Fibroblast of the conjunctiva (primary cell): ENCODE data around the gene PCSK6.
"Not testable (repeated sequence)": the region's sequence is repeated elsewhere in the genome, so short reads cannot be mapped to it uniquely, and the experiment has no call there.

Source experiments
- DNase-seq: peaks from one replicate; pipeline ENCODE4 v3.0.0-alpha.2; 2010; ENCODE audit warnings: low read depth

Gene PCSK6

DNA sequence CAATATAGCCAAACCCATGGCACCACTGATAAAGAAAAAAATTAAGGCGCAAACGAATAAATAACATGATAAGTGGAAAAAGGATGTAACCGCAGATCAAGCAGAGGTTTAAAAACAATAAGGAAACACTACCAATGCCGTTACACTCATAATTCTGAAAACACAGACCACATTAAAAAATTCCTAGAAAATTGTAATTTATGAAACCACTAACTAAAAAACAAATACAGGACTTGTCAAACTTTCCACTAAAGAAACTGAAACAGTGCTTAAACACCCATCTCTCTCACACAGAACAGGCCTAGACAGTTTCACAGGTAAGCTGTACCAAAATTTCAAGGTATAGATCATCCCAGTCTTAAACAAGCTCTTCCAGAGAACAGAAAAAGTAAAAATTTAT lies 28.4 kb downstream of the PCSK6 start:
- DNase-seq, result no peak

DNA sequence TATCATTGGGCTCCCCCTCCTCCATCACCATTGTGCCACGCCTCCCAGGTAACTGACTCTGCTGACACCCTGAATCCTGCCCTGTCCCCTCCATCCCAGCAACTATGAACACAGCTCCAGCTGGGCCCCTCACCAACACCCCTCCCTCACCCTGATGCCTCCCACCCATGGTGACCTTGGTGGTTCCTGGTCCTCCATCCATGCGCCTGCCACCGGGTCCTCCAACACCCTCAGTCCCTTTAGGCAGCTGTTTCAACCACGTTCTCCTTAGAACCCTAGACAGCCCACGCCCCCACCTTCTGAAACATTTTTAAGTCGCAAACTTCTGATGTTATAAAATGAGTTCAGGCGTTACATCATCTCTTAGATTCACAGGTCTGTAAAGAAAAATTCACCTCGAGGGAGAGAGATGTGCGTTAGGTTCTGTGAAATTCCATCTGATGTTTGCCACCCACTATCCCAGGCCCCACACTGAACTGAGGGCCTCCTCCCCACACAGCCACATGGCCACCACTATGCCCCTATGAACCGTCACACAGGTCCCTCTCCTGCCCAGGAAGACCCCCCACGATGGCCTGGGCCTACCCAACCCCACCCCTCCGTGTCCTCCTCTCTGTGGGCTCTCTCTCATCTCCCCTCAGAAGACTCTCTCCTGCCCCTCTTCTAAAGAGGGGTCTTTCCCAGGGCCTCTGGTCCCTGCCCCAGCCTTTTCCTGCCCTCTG lies 29.8 kb downstream of the PCSK6 start:
- DNase-seq, result no peak

- no peak for DNase-seq
Measured at GRCh38 chr15:101458908-101459578, 30.5 kb downstream of the PCSK6 start.

- no peak for DNase-seq
Measured at GRCh38 chr15:101458158-101458900, 31.2 kb downstream of the PCSK6 start.

DNA sequence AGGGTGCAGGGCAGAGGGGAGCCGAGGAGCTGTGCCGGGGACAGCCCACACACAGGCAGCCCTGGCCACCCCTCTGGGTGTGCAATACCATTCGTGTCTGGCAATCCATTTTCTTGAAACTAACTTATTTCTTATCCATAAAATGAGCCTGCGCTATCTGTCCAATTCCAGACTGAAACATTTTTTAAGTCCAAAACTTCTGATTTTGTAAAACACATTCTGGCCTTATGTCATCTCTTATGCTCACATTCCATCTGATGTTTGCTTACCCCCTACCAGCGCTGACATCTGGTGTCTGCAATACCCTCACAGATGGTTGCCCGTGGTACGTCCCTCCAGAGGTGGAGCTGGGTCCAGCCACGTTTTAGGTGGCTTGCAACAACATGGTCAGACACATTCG lies 31.8 kb downstream of the PCSK6 start:
- DNase-seq, result no peak

- no peak for DNase-seq
Measured at GRCh38 chr15:101456057-101456739, 33.3 kb downstream of the PCSK6 start.

DNA sequence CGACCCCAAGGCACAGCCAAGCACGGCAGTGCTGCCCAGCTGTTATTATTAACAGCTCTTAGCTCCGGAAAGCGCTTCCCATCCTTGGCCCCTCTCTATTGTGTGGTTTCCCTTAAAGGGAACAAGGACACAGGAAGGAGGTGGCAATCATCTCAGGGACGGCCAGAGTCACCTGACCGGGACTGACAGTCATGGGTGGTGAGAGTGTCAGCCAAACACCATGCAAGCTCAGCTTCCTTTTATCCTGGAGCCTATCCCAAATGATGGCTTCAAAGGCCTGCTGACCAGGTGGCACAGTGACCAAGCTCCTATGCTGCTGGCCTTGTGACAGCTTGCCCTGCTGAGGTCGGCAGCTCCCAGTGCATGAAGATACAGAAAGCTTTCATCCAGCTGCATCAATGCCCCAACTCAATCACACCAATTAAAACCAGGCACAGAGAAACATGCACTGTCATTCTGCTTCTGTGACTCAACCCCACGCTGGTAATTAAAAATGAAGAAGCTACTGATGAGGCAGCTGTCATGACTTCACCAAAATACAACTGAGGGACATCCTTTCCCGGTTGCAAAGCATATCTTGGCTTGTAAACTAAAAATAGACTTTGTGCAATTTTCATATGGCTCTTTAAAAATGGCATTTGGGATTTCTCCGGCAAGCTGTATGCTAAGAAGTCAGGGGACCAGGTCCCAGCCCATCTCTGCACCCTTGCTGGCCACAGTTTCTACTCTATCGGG lies 34.0 kb downstream of the PCSK6 start:
- no peak for DNase-seq

- not testable (repeated sequence) for DNase-seq
Measured at GRCh38 chr15:101454781-101455180, 34.7 kb downstream of the PCSK6 start.

- DNase-seq, result no peak
Measured at GRCh38 chr15:101454365-101454764, 35.1 kb downstream of the PCSK6 start.

DNA sequence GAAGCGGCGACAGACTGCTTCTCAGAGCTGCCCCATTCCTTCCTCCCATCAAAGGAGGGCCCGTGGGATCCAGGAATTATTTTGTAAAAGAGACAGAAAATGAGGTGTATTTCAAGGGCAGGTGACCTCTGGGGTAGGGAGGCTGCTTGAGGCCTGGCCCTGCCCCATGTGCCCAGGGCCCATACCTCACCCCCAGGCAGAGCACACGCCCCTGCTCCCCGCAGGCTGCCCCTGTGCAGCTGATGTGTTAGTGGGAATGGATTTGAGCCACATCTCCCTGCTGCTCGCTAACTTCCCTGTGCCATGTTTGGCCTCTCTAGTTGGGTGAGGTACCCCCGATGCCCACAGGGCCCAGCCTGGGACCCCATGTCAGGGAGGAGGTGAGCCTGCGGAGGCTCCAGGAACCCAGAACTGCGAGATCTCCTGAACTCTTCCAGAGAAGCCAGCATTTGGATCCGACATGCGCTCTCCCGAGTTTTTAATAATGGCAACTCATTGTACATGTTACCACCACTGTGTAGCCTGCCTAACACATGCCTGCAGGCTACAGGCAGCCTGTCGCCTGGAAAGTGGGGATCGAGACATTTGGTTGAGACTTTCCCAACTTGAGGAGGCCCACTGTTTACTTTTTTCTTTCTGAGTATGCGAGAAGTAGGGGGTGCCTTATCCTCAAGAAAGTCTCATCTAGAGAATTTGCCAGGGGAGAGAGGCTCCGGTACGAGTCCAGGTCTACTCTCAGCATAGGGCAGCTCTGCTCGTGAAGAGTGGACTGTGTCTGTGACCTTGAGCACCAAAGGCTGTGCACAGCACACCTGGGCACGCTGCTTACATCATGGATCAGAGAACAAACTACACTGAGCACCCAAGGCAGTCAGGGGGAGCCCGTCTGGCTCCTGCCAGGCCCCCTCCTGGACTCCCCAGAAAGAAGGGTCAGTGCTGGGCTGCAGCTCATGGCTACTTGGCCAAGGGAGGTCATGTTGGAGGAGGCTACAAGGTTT lies 36.1 kb downstream of the PCSK6 start:
- DNase-seq, result no peak

GRCh38 chr15:101452572-101452971 lies 36.9 kb downstream of the PCSK6 start:
- DNase-seq, result no peak

DNA sequence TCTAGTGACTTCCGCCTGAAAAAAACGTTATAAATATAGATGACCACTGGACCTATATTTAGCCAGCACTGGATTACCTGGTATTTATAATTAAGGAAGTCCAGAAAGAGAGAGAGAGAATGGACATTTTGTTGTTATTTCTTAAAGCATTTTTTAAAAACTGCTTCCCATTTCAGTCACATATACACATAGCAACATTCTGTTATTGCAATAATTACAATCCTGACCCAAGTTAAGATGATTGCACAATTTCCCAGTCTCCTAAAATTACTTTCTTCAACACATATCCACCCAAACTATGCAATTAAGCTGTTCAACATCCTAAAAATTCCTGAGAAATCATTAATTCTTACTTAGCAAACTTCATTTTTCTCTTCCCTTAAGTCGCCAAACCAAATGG lies 37.7 kb downstream of the PCSK6 start:
- no peak for DNase-seq

- DNase-seq, result peak; percentile 60
Measured at GRCh38 chr15:101451266-101451799, 38.2 kb downstream of the PCSK6 start.

- DNase-seq, result no peak
Measured at GRCh38 chr15:101450403-101451265, 38.9 kb downstream of the PCSK6 start.

DNA sequence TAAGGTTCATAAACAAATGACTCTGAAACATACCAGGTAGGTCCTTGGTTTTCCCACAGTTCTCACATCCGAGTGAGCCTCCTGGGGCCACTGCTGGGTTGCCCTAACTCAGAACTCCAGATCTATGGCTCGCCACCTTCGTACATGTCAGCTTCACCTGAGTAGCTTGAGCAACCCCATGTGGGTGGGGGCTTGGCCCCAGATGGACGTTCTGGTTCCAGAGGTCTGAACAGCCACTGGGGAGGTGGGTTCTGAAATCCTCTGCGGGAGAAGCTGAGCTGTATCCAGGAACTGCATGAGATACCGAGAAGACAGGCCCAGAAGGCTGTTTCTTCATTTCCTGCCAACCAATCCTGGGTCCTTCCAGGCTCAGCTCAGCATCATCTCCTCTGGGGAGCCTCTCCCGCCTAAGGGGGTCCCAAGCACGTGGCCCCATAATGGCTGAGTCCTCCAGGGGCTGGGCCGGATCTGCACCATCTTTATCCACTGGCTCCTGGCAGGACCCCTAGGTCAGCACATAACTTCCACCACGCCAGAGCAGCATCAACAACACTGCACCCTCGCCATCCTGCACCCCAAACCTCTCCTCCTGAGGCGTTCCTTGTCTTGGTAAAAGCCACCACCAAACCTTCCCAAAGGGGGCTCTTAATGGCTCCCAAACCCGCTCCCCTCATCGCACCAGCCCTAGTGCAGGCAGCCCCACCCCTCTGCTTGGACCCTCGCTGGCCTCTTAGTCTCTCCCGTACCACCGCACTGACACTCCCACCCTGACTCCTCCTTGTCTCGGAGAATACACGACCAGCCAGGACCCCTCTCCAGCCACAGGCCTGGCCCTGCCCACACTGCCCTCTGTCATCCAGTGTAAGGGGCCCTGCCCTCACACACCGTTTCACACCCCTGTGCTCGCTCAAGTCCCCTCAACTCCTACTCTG lies 39.8 kb downstream of the PCSK6 start:
- DNase-seq, result no peak

DNA sequence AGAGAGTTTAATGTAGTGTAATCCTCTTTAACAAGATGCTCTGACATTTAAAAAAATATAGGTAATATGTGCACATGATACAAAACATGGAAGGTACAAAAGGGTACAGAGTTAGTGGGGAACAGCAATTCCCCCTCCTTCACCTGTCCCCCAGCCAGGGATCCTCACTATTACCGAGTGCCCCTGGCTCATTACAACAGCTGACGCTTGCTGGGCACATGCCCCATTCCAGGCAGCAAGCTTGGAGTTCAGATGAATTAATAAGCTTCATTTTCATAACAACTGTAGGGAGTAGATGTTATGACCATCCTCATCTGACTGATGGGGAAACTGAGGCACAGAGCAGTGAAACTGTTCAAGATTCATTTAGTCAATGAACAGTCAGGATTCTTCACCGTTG lies 41.2 kb downstream of the PCSK6 start:
- DNase-seq, result no peak

DNA sequence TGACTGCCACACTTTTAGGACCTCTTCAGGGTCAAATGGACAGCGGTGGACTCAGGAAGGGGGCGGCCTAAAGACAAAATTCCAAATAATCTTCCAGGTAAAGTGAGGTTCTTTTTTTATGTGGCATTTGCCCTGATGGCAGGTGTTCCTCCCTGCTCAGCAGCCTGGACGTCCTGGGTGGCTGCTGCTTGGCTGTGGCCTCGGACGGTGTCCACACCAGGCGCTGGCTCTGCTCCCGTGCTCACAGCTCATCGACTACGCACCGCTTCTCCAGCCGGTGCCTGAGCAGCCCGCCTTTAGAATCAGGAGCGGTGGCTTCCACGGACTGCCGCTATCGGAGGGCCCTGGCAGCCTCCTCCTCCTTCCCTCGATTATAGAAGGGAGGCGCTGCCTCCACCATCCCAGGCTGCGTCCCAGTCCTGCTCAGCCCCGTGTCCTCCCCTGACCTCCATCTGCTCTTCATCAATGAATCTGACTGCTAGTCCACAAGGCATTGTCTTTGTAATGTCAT lies 41.9 kb downstream of the PCSK6 start:
- no peak for DNase-seq

- DNase-seq, result no peak
Measured at GRCh38 chr15:101447168-101447533, 42.4 kb downstream of the PCSK6 start.
